Kidney epithelial cell (primary cell): ENCODE results near the gene OGDH. TPM values are rescaled to one million over a fixed set of nuclear protein-coding genes. Genes with fewer than 3 reads are reported as not detected.
A peak's percentile ranks its signal among the peaks of the same experiment; 100 is the strongest.

Experiments
- DNase-seq: peaks from one replicate; pipeline ENCODE4 v3.0.0-alpha.2; 2010; ENCODE audit warnings: low read depth
- H3K27me3 ChIP-seq: 2 replicates; pipeline ENCODE4 v1.6.0; 2011; ENCODE audit warnings: low read length; ENCODE audit not compliant: control insufficient read depth, insufficient read depth
- H3K36me3 ChIP-seq: 2 replicates; pipeline ENCODE4 v1.5.1; 2011; ENCODE audit warnings: low read length; ENCODE audit not compliant: control insufficient read depth, insufficient read depth
- H3K4me3 ChIP-seq: 2 replicates; pipeline ENCODE4 v1.5.1; 2011; ENCODE audit warnings: low read depth, mild to moderate bottlenecking, control low read depth, low read length
- total RNA-seq: library from RNA; depleted of rRNA; stranded (reverse); fragments of >200 nt; gene quantifications from 2 replicates; pipeline ENCODE4 v1.2.3, GENCODE V29; 2015
- TF ChIP-seq, protein P1 (sequence below): IDR thresholded peaks from 2 replicates; pipeline ENCODE4 v1.5.1; 2011; ENCODE audit warnings: mild to moderate bottlenecking, moderate library complexity, low read length, control low read depth, inconsistent platforms; ENCODE audit not compliant: insufficient read depth, poor library complexity, severe bottlenecking

Gene OGDH
- total RNA-seq, 1 donor from 2014 or later: 65.2 TPM

- Histone ChIP-seq H3K27me3 (no peaks in the 10 kb centered on the region), H3K36me3 (peaks cover 6% of the 10 kb centered on the region), H3K4me3 (no peak overlapping the region)
- TF ChIP-seq, protein P1, sequence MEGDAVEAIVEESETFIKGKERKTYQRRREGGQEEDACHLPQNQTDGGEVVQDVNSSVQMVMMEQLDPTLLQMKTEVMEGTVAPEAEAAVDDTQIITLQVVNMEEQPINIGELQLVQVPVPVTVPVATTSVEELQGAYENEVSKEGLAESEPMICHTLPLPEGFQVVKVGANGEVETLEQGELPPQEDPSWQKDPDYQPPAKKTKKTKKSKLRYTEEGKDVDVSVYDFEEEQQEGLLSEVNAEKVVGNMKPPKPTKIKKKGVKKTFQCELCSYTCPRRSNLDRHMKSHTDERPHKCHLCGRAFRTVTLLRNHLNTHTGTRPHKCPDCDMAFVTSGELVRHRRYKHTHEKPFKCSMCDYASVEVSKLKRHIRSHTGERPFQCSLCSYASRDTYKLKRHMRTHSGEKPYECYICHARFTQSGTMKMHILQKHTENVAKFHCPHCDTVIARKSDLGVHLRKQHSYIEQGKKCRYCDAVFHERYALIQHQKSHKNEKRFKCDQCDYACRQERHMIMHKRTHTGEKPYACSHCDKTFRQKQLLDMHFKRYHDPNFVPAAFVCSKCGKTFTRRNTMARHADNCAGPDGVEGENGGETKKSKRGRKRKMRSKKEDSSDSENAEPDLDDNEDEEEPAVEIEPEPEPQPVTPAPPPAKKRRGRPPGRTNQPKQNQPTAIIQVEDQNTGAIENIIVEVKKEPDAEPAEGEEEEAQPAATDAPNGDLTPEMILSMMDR: no peak
- no peak for DNase-seq
Observed at GRCh38 chr7:44575054-44575453, 31.4 kb upstream of the OGDH start.

DNA sequence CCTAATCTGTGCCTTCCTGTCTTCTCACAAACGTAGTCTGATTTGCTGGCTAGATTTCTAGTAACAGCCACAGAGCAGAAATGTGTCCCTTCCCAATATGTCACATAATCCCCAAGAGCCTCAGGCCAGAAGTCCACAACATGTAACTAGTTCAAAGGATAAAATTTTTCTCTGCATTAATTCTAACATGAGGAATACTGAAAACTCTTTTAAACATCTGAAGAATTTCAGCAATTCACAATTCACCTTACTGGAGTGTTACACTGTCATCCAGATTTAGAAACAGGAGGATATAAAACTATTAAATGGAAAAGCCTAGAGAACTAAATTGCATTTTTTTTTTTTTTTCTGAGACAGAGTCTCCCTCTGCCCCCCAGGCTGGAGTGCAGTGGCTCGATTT lies 30.2 kb upstream of the OGDH start:
- no peak for DNase-seq
- Histone ChIP-seq H3K36me3 (peaks cover 6% of the 10 kb centered on the region), H3K4me3 (no peak overlapping the region), H3K27me3 (no peaks in the 10 kb centered on the region)
- TF ChIP-seq, protein P1: no peak

DNA sequence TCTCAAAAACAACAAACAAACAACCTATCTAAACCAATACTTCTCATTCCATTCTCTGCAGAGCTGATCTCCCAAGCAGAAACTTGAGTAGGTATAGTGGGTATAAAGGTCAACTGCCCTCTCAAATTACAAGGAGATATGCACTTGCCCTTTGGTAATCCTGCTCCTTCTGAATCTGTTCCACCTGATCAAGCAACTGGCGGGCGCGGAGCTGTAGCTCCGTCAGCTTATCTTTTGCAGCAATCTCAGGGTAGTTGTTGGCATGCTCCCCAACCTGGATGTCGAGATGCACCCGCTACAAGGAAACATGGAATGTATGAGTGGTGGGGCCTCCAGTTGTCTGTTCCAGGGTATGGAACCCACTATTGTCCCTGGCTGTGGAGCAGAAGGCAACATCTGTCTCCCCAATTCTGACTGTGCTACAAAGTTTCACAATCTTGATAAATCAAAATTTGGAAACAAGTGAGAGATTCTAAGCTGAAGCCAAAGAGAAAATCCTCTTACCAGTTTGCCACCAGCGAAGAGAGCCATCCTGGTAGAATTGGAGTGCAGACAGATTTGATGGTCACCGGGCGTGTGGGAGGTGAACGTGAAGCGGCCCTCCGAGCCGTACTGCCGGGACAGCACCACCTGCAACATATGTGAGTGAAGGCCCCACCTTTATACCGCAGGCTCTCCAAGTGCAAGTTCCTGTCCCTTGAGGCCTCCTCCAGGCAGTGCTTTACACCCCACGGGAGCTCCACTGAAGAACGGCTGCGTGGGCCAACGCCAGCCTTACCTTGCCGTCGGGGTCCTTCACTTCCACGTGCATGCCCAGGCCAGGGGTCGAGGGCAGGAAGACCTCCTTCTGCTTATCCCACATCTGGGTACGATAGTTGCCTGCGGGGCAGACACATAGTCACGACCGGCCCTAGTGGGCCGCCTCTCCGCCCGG lies 25.2 kb upstream of the OGDH start:
- TF ChIP-seq, protein P1: no peak
- Histone ChIP-seq H3K36me3 (peaks cover 2% of the 10 kb centered on the region), H3K27me3 (no peaks in the 10 kb centered on the region), H3K4me3 (peak overlapping the region; percentile 89)
- no peak for DNase-seq

DNA sequence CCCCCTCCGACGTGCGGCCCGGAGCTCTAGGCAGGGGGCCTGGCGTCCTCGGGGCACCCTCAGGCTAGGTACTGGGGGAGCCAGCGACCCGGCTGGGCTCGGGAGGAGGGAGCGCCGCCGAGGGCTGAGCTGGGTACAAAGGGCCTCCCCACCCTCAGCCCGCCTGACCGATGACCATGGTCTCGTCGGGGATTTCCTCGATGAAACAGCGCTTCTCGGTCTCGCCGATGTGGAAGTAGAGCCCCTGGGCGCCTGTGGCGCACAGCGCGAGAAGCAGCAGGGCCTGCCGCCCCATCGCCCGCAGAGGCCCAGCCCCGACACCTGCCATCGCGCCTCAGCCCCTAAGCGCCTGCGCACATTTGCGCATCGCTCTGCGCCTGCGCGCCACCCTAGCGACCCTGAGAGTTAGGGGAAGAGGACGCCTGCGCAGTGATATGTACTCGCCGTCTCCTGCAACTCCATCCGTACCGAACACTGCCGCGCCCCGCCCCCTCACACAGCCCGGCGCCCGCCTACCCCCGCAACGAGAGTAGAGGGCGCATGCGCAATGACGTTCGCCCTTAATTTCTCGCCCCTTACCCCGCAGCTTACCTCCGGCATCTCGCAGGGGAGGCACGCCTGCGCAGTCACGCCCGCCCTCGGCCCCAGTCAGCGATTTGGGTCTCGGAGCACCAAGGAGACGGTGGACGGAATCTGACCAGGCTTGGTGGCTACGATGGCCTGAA lies 24.4 kb upstream of the OGDH start, which contains the start of gene TMED4:
Gene TMED4, minus strand, starts transcription at position 353 of the 725 bp plus-strand sequence. Its CDS starts 25 bp downstream, at position 328.
- TF ChIP-seq, protein P1: no peak

DNA sequence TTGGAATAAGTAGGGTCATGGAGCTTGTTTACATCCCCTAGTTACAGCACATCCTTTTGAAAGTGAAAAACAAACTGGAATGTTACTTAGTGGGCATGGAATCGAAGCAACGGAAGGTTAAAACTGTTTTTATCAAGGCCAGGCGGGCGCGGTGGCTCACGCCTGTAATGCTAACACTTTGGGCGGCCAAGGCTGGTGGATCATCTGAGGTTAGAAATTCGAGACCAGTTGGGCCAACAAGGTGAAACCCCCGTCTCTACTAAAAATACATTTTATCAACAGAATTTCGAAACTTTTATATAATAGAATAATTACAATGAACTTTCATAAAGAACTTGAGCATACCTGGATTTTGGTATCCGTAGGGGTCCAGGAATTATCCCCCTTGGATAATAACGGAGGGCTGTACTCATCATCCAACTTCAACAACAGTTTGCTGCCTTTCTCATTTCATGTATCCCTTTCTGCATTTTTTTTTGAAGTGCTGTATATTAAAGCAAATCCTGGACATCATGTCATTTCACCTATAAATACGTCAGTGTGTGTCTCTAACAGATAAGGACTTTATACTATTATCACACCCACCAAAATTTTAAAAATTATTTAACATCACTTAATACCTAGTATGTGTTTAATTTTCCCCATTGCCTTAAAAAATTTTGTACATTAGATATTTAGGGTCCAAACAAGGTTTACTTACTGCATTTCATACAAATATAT lies 23.1 kb upstream of the OGDH start:
- Histone ChIP-seq H3K27me3 (no peaks in the 10 kb centered on the region), H3K36me3 (peaks cover 2% of the 10 kb centered on the region), H3K4me3 (no peak overlapping the region)
- TF ChIP-seq, protein P1: no peak
- no peak for DNase-seq

More for the DNA sequence above, 24.4 kb upstream of the OGDH start, which contains the start of gene TMED4:
- Histone ChIP-seq H3K27me3 (no peaks in the 10 kb centered on the region), H3K36me3 (peaks cover 2% of the 10 kb centered on the region), H3K4me3 (peak within 1 kb of the TSS; percentile 89)
- DNase-seq: peak; percentile 92
